Measurements from ENCODE around the gene JAK1.

GRCh38 chr1:64844175-64844574 lies 122.2 kb downstream of the JAK1 start:
- TF ChIP-seq GATA2 (IDR thresholded peaks at IDR 0.05; ENCODE audit: insufficient read depth, insufficient read length, low read depth, low read length) (no peak), CTCF (IDR thresholded peaks at IDR 0.05; ENCODE audit: extremely low read depth in 1 of 2, insufficient read depth in 1 of 2, low read depth in 1 of 2, low read length in 2 of 2) (no peak), FOS (IDR thresholded peaks at IDR 0.05; ENCODE audit: borderline replicate concordance, insufficient read depth, low read length) (no peak), POLR2A (IDR thresholded peaks at IDR 0.05; ENCODE audit: low read depth, low read length) (no peak), EZH2 (IDR thresholded peaks at IDR 0.05; ENCODE audit: borderline replicate concordance, low read depth, low read length, severe bottlenecking) (no peak), MAX (IDR thresholded peaks at IDR 0.05; ENCODE audit: insufficient read depth, insufficient read length) (no peak), POLR2AphosphoS5 (IDR thresholded peaks at IDR 0.05; ENCODE audit: insufficient read depth, low read depth, low read length) (no peak)

Data from endothelial cell of umbilical vein (primary cell).